Measurements from ENCODE around the gene SLC26A3.

- TF ChIP-seq POLR2A (IDR thresholded peaks at IDR 0.05) (no peak), CTCF (IDR thresholded peaks at IDR 0.05) (no peak)
Observed at GRCh38 chr7:107842213-107842612, 39.2 kb upstream of the SLC26A3 start.
